GM12892 (cell line): ENCODE data around the gene RANBP9.

Experiments used
- POLR2A ChIP-seq: IDR thresholded peaks from 2 replicates; pipeline ENCODE4 v1.6.1; 2011; ENCODE audit warnings: low read depth, low read length, control low read depth
- POLR2AphosphoS5 ChIP-seq: IDR thresholded peaks from 2 replicates; pipeline ENCODE4 v1.6.1; 2011; ENCODE audit warnings: low read depth, low read length, control low read depth

GRCh38 chr6:13688692-13689196 lies 22.9 kb downstream of the RANBP9 start:
- no peak for TF ChIP-seq POLR2A
- no peak for TF ChIP-seq POLR2AphosphoS5
